CD4-positive, alpha-beta T cell treated with Interleukin-1 beta for 1 hour (primary cell): Measurements from ENCODE around the gene DUSP22.
"Not testable (repeated sequence)": the region's sequence is repeated elsewhere in the genome, so short reads cannot be mapped to it uniquely, and the experiment has no call there.

Experiments
- DNase-seq, 2 donors: peaks; one replicate each; pipeline ENCODE4 v3.0.0-alpha.2; 2020 to 2022

Gene DUSP22

GRCh38 chr6:366389-367297, 74.4 kb downstream of the DUSP22 start:
- DNase-seq: no peak

- DNase-seq: no peak
These were observed 75.1 kb downstream of the DUSP22 start for GRCh38 chr6:367298-367794.

GRCh38 chr6:367891-368630, 75.8 kb downstream of the DUSP22 start:
- DNase-seq: no peak

GRCh38 chr6:369559-370431, 77.5 kb downstream of the DUSP22 start:
- DNase-seq: no peak

GRCh38 chr6:370555-370954, 78.3 kb downstream of the DUSP22 start:
- DNase-seq: no peak

- DNase-seq: not testable (repeated sequence)
These were observed 79.6 kb downstream of the DUSP22 start for GRCh38 chr6:371851-372250.

- DNase-seq: no peak
These were observed 80.1 kb downstream of the DUSP22 start for GRCh38 chr6:372336-372911.

- DNase-seq: no peak
These were observed 80.7 kb downstream of the DUSP22 start for GRCh38 chr6:373031-373430.

- DNase-seq: no peak
These were observed 81.8 kb downstream of the DUSP22 start for GRCh38 chr6:373773-374724.

GRCh38 chr6:374956-375355, 82.7 kb downstream of the DUSP22 start:
- no peak for DNase-seq

GRCh38 chr6:376827-377640, 84.7 kb downstream of the DUSP22 start:
- no peak for DNase-seq

GRCh38 chr6:377641-378020, 85.3 kb downstream of the DUSP22 start:
- DNase-seq: not testable (repeated sequence)

- no peak for DNase-seq
These were observed 86.0 kb downstream of the DUSP22 start for GRCh38 chr6:378090-378957.

- no peak for DNase-seq
These were observed 86.7 kb downstream of the DUSP22 start for GRCh38 chr6:378958-379409.

GRCh38 chr6:379410-380181, 87.3 kb downstream of the DUSP22 start:
- no peak for DNase-seq

- no peak for DNase-seq
These were observed 88.2 kb downstream of the DUSP22 start for GRCh38 chr6:380234-381218.
